Motor neuron (in vitro differentiated cells): Measurements from ENCODE around the gene RNASE13. TPM values are rescaled to one million over a fixed set of nuclear protein-coding genes. Genes with fewer than 3 reads are reported as not detected.
"Not testable (repeated sequence)": the region's sequence is repeated elsewhere in the genome, so short reads cannot be mapped to it uniquely, and the experiment has no call there.

ENCODE experiments used
- ATAC-seq, 8 experiments: fragments of 200-7000 bp; cut with Tn5 transposase; replicated peaks in 6 of 8; 2 replicates each; pipeline ENCODE4 v1.8.0; 2021; ENCODE audit warnings: mild to moderate bottlenecking in 8 of 8, moderate library complexity in 8 of 8
- H3K27ac ChIP-seq, 2 donors: fragments of 250-450 bp; sonication (Bioruptor Pico); 2 replicates each; pipeline ENCODE4 v1.9.0; 2021; ENCODE audit warnings: antibody characterized with exemption in 2 of 2, mild to moderate bottlenecking in 2 of 2, moderate library complexity in 1 of 2
- H3K4me1 ChIP-seq, 2 donors: fragments of 250-450 bp; sonication (Bioruptor Pico); replicated peaks in 1 of 2; 2 replicates each; pipeline ENCODE4 v1.6.1; 2021; ENCODE audit warnings: antibody characterized with exemption in 2 of 2, mild to moderate bottlenecking in 2 of 2, moderate library complexity in 1 of 2
- H3K4me3 ChIP-seq, 5 donors: fragments of 250-450 bp; sonication (Bioruptor Pico); 2 replicates each; pipeline ENCODE4 v1.9.0; 2021; ENCODE audit warnings: antibody characterized with exemption in 5 of 5, mild to moderate bottlenecking in 5 of 5, moderate library complexity in 4 of 5
- WGBS, 10 experiments: fragments of 450-650 bp; shearing (Covaris generic); methylation state at CpG; one replicate each; pipeline ENCODE4 v1.0.0; 2022; 5-methylcytosine and 5-hydroxymethylcytosine counted together
- in situ Hi-C, 9 experiments: fragments of 400-800 bp; cut with MboI; loops; one replicate each; pipeline ENCODE4 v1.15.0; 2021; ENCODE audit warnings: low sequenced_read_pairs in 9 of 9, low pct_unique_long_range_greater_than_20kb in 2 of 9; ENCODE audit not compliant: unreplicated experiment in 9 of 9
- total RNA-seq, 8 experiments: library from RNA; unstranded; fragments of 300-600 nt; gene quantifications; 2 replicates each; pipeline versions ENCODE4 v1.2.3 to v1.2.4, GENCODE V29; 2022

RNASE13 gene
- total RNA-seq, 8 experiments from 2014 or later = 0.17 to 0.90 (median 0.70) TPM; not detected in 5

- H3K27ac ChIP-seq = no peak overlapping the region
- in situ Hi-C loops = loop anchor here in 1 of 9 experiments (25.0 kb wide), 1 partner anchor 94 kb away; the partner anchor contains the start of gene TMEM253
- no peak overlapping the region for H3K4me3 ChIP-seq
Observed at GRCh38 chr14:21018781-21019180, 15.8 kb downstream of the RNASE13 start.

GRCh38 chr14:21018286-21018685 is 16.3 kb downstream of the RNASE13 start:
- in situ Hi-C loops = loop anchor here in 1 of 9 experiments (25.0 kb wide), 1 partner anchor 94 kb away; the partner anchor contains the start of gene TMEM253
- Histone ChIP-seq H3K4me3 (no peak overlapping the region), H3K27ac (no peak overlapping the region), H3K4me1 (peaks cover 3 to 4% of the 10 kb centered on the region in 2 donors)
- WGBS, 10 experiments = 66 to 100% (median 88%) methylated on average over 1 to 6 of the region's 7 CpGs; no CpG with 5 or more reads in 4 of the 10 experiments
- ATAC-seq = no peak

More at GRCh38 chr14:21018781-21019180, 15.8 kb downstream of the RNASE13 start:
- no peak for ATAC-seq
- H3K4me1 ChIP-seq = peaks cover 3 to 4% of the 10 kb centered on the region in 2 donors
- 80 to 100% (median 92%) methylated on average over 1 to 3 of the region's 3 CpGs; no CpG with 5 or more reads in 5 of the 10 experiments for WGBS, 10 experiments

- Histone ChIP-seq H3K4me1 (peaks cover 3 to 4% of the 10 kb centered on the region in 2 donors), H3K27ac (no peak overlapping the region), H3K4me3 (no peak overlapping the region)
- in situ Hi-C loops = loop anchor here in 1 of 9 experiments (25.0 kb wide), 1 partner anchor 95 kb away; the partner anchor contains the start of gene TMEM253
- 81 to 98% (median 94%) methylated on average over 5 to 12 of the region's 28 CpGs; no CpG with 5 or more reads in 4 of the 10 experiments for WGBS, 10 experiments
- ATAC-seq = no peak
Observed at GRCh38 chr14:21017528-21018245, 16.9 kb downstream of the RNASE13 start.

- H3K27ac ChIP-seq = no peak overlapping the region
- H3K4me3 ChIP-seq = no peak overlapping the region
- H3K4me1 ChIP-seq = peaks cover 3 to 4% of the 10 kb centered on the region in 2 donors
- ATAC-seq = no peak
- WGBS, 10 experiments = 33 to 100% (median 68%) methylated on average over 1 to 7 of the region's 9 CpGs; no CpG with 5 or more reads in 2 of the 10 experiments
- in situ Hi-C loops = loop anchor here in 1 of 9 experiments (25.0 kb wide), 1 partner anchor 96 kb away; the partner anchor contains the start of gene TMEM253
Observed at GRCh38 chr14:21016413-21017190, 18.0 kb downstream of the RNASE13 start.

GRCh38 chr14:21015312-21015711 is 19.3 kb downstream of the RNASE13 start:
- peaks cover 3 to 4% of the 10 kb centered on the region in 2 donors for H3K4me1 ChIP-seq
- peak in 1 of 8 experiments; percentile 4 for ATAC-seq
- H3K27ac ChIP-seq = no peak overlapping the region
- in situ Hi-C loops = loop anchor here in 1 of 9 experiments (25.0 kb wide), 1 partner anchor 97 kb away; the partner anchor contains the start of gene TMEM253
- WGBS, 10 experiments = 10 to 100% (median 81%) methylated on average over 1 to 6 of the region's 6 CpGs; no CpG with 5 or more reads in 4 of the 10 experiments
- H3K4me3 ChIP-seq = no peak overlapping the region

- no peak overlapping the region for H3K27ac ChIP-seq
- 0 to 20% (median 0%) methylated on average over 1 to 4 of the region's 4 CpGs; no CpG with 5 or more reads in 4 of the 10 experiments for WGBS, 10 experiments
- H3K4me3 ChIP-seq = no peak overlapping the region
- in situ Hi-C loops = loop anchor here in 1 of 9 experiments (25.0 kb wide), 1 partner anchor 98 kb away; the partner anchor contains the start of gene TMEM253
- peaks cover 3 to 4% of the 10 kb centered on the region in 2 donors for H3K4me1 ChIP-seq
- ATAC-seq = peak; percentile 92 to 98 (median 96)
Observed at GRCh38 chr14:21014761-21015190, 19.8 kb downstream of the RNASE13 start.

- WGBS, 10 experiments = 80 to 83% methylated on average over 1 of the region's 1 CpG; no CpG with 5 or more reads in 8 of the 10 experiments
- no peak for ATAC-seq
- no peak overlapping the region for H3K4me3 ChIP-seq
- H3K4me1 ChIP-seq = peaks cover 3 to 4% of the 10 kb centered on the region in 2 donors
- no peak overlapping the region for H3K27ac ChIP-seq
- in situ Hi-C loops = loop anchor here in 1 of 9 experiments (25.0 kb wide), 1 partner anchor 101 kb away; the partner anchor contains the start of gene TMEM253
Observed at GRCh38 chr14:21011136-21011535, 23.5 kb downstream of the RNASE13 start.

GRCh38 chr14:21009721-21010120 is 24.9 kb downstream of the RNASE13 start:
- H3K4me1 ChIP-seq, ATAC-seq, H3K27ac ChIP-seq, H3K4me3 ChIP-seq: not testable (repeated sequence)
- 0 to 67% (median 38%) methylated on average over 1 to 3 of the region's 3 CpGs; no CpG with 5 or more reads in 2 of the 10 experiments for WGBS, 10 experiments
- in situ Hi-C loops = loop anchor here in 1 of 9 experiments (25.0 kb wide), 1 partner anchor 103 kb away; the partner anchor contains the start of gene TMEM253

- no peak for ATAC-seq
- Histone ChIP-seq H3K4me3 (no peak overlapping the region), H3K27ac (no peak overlapping the region), H3K4me1 (no peaks in the 10 kb centered on the region)
- in situ Hi-C loops = loop anchor here in 1 of 9 experiments (25.0 kb wide), 1 partner anchor 108 kb away; the partner anchor contains the start of gene TMEM253
- WGBS, 10 experiments = 64 to 96% (median 78%) methylated on average over 2 to 8 of the region's 14 CpGs; no CpG with 5 or more reads in 2 of the 10 experiments
Observed at GRCh38 chr14:21003788-21004346, 30.7 kb downstream of the RNASE13 start.

GRCh38 chr14:21001218-21001617 is 33.4 kb downstream of the RNASE13 start:
- in situ Hi-C loops = loop anchor here in 1 of 9 experiments (25.0 kb wide), 1 partner anchor 111 kb away; the partner anchor contains the start of gene TMEM253
- WGBS, 10 experiments = 50 to 100% (median 74%) methylated on average over 2 to 3 of the region's 7 CpGs; no CpG with 5 or more reads in 6 of the 10 experiments

GRCh38 chr14:20999591-20999990 is 35.0 kb downstream of the RNASE13 start:
- H3K4me3 ChIP-seq = no peak overlapping the region
- 50 to 100% (median 83%) methylated on average over 1 to 4 of the region's 4 CpGs; no CpG with 5 or more reads in 1 of the 10 experiments for WGBS, 10 experiments
- in situ Hi-C loops = no loop called here
- no peak for ATAC-seq
- H3K27ac ChIP-seq = no peak overlapping the region
- no peaks in the 10 kb centered on the region for H3K4me1 ChIP-seq

More at GRCh38 chr14:21001218-21001617, 33.4 kb downstream of the RNASE13 start:
- no peak overlapping the region for H3K4me3 ChIP-seq
- no peaks in the 10 kb centered on the region for H3K4me1 ChIP-seq
- no peak overlapping the region for H3K27ac ChIP-seq
- no peak for ATAC-seq
